Left ventricle myocardium inferior (tissue), 1 donor: ENCODE results near the gene SHISA3. TPM values are rescaled to one million over a fixed set of nuclear protein-coding genes. Genes with fewer than 3 reads are reported as not detected.

Experiments
- DNase-seq: peaks from one replicate; pipeline ENCODE4 v3.0.0-alpha.2; 2020
- H3K27ac ChIP-seq: fragments of 200-600 bp; replicated peaks from 2 replicates; pipeline ENCODE4 v1.8.0; 2021
- H3K27me3 ChIP-seq: fragments of 200-600 bp; 2 replicates; pipeline ENCODE4 v1.8.0; 2021; ENCODE audit warnings: low read depth
- H3K36me3 ChIP-seq: fragments of 200-600 bp; 2 replicates; pipeline ENCODE4 v1.8.0; 2021
- H3K4me1 ChIP-seq: fragments of 200-600 bp; 2 replicates; pipeline ENCODE4 v1.8.0; 2021
- H3K4me3 ChIP-seq: fragments of 200-600 bp; 2 replicates; pipeline ENCODE4 v1.8.0; 2021; ENCODE audit warnings: mild to moderate bottlenecking, moderate library complexity
- H3K9me3 ChIP-seq: fragments of 200-600 bp; replicated peaks from 2 replicates; pipeline ENCODE4 v1.8.0; 2021
- intact Hi-C: fragments of 100-400 bp; cut with micrococcal nuclease; formaldehyde crosslinking; loops from one replicate; pipeline ENCODE4 v1.11.0; 2022
- total RNA-seq: library from RNA; stranded (reverse); fragmentation: NEBNext Ultra II Directional; extraction: Animal tissue kit (Norgen Biotek cat#: 25700); gene quantifications from one replicate; pipeline ENCODE4 v1.2.1, GENCODE V29; 2021
- TF ChIP-seq, protein P1 (sequence below): fragments of 200-600 bp; IDR thresholded peaks from 2 replicates; pipeline ENCODE4 v1.8.0; 2021; ENCODE audit warnings: antibody characterized with exemption, mild to moderate bottlenecking, borderline replicate concordance
- donor health status: DM: no; HTN: yes; CAD: no; lungs with severe emphysema.

The SHISA3 gene
- total RNA-seq, 1 donor from 2014 or later, result 8.1 TPM

DNA sequence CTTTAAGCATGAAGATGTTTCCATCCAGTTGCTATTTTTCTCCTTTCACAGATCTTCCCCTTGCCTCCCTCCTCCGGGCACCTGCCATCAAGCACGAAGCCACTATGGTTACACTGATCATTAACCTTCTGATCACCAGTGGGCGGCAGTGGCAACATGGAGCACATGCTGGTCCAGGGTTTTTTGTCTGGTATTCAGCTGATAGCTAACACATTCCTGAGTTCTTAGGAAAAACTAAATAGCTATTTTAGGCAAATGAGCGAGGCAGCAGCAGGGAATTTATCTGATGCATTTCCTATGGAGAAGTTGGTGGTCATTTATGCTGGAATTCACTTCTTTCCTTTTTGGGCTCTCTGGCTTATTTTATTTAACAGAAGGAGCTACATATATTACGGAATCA, 22.9 kb downstream of the SHISA3 start:
- no peak for DNase-seq
- Histone ChIP-seq H3K4me3 (no peak overlapping the region), H3K36me3 (peaks cover 45% of the 10 kb centered on the region), H3K9me3 (no peaks in the 10 kb centered on the region), H3K27ac (no peak overlapping the region), H3K4me1 (peaks cover 9% of the 10 kb centered on the region), H3K27me3 (no peaks in the 10 kb centered on the region)
- TF ChIP-seq, protein P1, sequence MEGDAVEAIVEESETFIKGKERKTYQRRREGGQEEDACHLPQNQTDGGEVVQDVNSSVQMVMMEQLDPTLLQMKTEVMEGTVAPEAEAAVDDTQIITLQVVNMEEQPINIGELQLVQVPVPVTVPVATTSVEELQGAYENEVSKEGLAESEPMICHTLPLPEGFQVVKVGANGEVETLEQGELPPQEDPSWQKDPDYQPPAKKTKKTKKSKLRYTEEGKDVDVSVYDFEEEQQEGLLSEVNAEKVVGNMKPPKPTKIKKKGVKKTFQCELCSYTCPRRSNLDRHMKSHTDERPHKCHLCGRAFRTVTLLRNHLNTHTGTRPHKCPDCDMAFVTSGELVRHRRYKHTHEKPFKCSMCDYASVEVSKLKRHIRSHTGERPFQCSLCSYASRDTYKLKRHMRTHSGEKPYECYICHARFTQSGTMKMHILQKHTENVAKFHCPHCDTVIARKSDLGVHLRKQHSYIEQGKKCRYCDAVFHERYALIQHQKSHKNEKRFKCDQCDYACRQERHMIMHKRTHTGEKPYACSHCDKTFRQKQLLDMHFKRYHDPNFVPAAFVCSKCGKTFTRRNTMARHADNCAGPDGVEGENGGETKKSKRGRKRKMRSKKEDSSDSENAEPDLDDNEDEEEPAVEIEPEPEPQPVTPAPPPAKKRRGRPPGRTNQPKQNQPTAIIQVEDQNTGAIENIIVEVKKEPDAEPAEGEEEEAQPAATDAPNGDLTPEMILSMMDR, result no peak
- intact Hi-C loops, result no loop called here

DNA sequence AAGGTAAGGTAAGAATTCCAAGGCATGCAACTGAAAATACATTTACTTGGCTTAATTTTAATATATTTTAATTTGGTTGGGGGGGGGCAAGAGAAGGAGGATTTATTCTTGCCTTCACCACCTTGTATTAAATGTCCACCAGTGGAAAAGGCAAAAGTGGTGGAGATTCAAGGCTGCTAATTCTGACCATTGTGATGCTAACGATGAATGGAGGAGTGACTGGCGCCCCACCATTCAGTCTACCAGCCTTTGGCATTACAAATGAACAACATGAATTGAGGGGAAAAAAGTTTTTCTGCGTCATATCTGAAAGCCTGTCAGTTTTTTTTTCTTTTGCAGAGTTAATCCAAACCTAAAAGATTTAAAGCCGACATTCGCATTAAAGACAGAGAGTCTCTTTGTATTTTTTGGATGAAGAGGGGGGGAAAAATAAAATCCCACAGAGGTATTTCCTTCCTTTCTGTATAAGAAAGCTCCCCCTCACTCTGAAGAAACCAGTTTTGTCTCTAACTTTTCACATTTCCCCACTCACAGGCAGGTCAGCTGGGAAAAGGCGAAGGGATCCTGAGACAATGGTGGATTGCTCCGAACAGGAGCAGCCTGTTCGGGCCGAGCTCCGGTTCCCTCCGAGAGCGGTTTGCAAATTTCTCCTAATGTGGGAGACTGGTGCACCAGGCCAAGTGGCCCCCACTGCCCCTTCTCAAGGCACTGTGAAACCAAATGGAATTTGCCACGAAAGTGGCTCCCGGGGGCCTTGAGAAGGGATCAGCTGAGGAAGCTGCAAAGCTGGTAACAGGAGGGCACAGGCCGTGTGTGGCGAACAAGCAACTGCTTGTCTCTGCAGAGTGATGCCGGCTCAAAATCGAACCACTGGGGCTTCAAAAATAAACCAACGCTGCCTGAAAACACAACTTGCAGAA, 28.1 kb downstream of the SHISA3 start:
- TF ChIP-seq, protein P1, result no peak
- Histone ChIP-seq H3K27me3 (no peaks in the 10 kb centered on the region), H3K4me3 (no peak overlapping the region), H3K27ac (no peak overlapping the region), H3K36me3 (peaks cover 28% of the 10 kb centered on the region), H3K9me3 (no peaks in the 10 kb centered on the region), H3K4me1 (no peaks in the 10 kb centered on the region)
- intact Hi-C loops, result no loop called here
- no peak for DNase-seq

GRCh38 chr4:42428036-42428435, 30.7 kb downstream of the SHISA3 start:
- intact Hi-C loops, result no loop called here
- no peak for DNase-seq
- TF ChIP-seq, protein P1, result no peak
- Histone ChIP-seq H3K27me3 (no peaks in the 10 kb centered on the region), H3K4me1 (no peaks in the 10 kb centered on the region), H3K27ac (no peak overlapping the region), H3K9me3 (no peaks in the 10 kb centered on the region), H3K4me3 (no peak overlapping the region), H3K36me3 (peaks cover 12% of the 10 kb centered on the region)

GRCh38 chr4:42436928-42437565, 39.8 kb downstream of the SHISA3 start:
- H3K4me3 ChIP-seq, result no peak overlapping the region
- H3K9me3 ChIP-seq, result no peaks in the 10 kb centered on the region
- intact Hi-C loops, result no loop called here
- H3K27ac ChIP-seq, result no peak overlapping the region
- peaks cover 13% of the 10 kb centered on the region for H3K36me3 ChIP-seq
- TF ChIP-seq, protein P1, result no peak
- H3K4me1 ChIP-seq, result no peaks in the 10 kb centered on the region
- DNase-seq, result no peak
- no peaks in the 10 kb centered on the region for H3K27me3 ChIP-seq

- TF ChIP-seq, protein P1, result no peak
- H3K36me3 ChIP-seq, result peaks cover 24% of the 10 kb centered on the region
These were observed 42.8 kb downstream of the SHISA3 start for GRCh38 chr4:42440083-42440482.

More at GRCh38 chr4:42440083-42440482, 42.8 kb downstream of the SHISA3 start:
- Histone ChIP-seq H3K27me3 (no peaks in the 10 kb centered on the region), H3K4me3 (no peak overlapping the region), H3K27ac (no peak overlapping the region), H3K4me1 (no peaks in the 10 kb centered on the region), H3K9me3 (no peaks in the 10 kb centered on the region)
- intact Hi-C loops, result no loop called here
- no peak for DNase-seq
